Hepatocyte (in vitro differentiated cells): ENCODE results near the gene ADCK2. TPM values are rescaled to one million over a fixed set of nuclear protein-coding genes. Genes with fewer than 3 reads are reported as not detected.
"Not testable (repeated sequence)": the region's sequence is repeated elsewhere in the genome, so short reads cannot be mapped to it uniquely, and the experiment has no call there.

Experiments
- DNase-seq: peaks from one replicate; pipeline ENCODE4 v3.0.0-alpha.2; 2016; ENCODE audit warnings: low spot score
- H2AFZ ChIP-seq: fragments of 200-600 bp; sonication (generic); 2 replicates; pipeline ENCODE4 v1.6.0; 2016; ENCODE audit warnings: antibody characterized with exemption, mild to moderate bottlenecking
- H3K27ac ChIP-seq: fragments of 200-600 bp; sonication (generic); 2 replicates; pipeline ENCODE4 v1.5.1; 2016; ENCODE audit warnings: mild to moderate bottlenecking
- H3K27me3 ChIP-seq: fragments of 200-600 bp; sonication (generic); 2 replicates; pipeline ENCODE4 v1.6.1; 2016
- H3K36me3 ChIP-seq: fragments of 200-600 bp; sonication (generic); replicated peaks from 2 replicates; pipeline ENCODE4 v1.5.1; 2016; ENCODE audit warnings: low read depth; ENCODE audit not compliant: insufficient read depth
- H3K4me1 ChIP-seq: fragments of 200-600 bp; sonication (generic); 2 replicates; pipeline ENCODE4 v1.5.1; 2016; ENCODE audit warnings: mild to moderate bottlenecking, moderate library complexity; ENCODE audit not compliant: insufficient read depth
- H3K4me2 ChIP-seq: fragments of 200-600 bp; sonication (generic); 2 replicates; pipeline ENCODE4 v1.6.0; 2016
- H3K4me3 ChIP-seq: fragments of 200-600 bp; sonication (generic); 2 replicates; pipeline ENCODE4 v1.5.1; 2016; ENCODE audit warnings: mild to moderate bottlenecking
- H3K79me2 ChIP-seq: fragments of 200-600 bp; sonication (generic); 2 replicates; pipeline ENCODE4 v1.6.0; 2017; ENCODE audit warnings: mild to moderate bottlenecking
- H3K9me2 ChIP-seq: fragments of 200-600 bp; sonication (generic); replicated peaks from 2 replicates; pipeline ENCODE4 v1.6.0; 2017; ENCODE audit warnings: mild to moderate bottlenecking; ENCODE audit not compliant: insufficient read depth
- H3K9me3 ChIP-seq: fragments of 200-600 bp; sonication (generic); 2 replicates; pipeline ENCODE4 v1.5.1; 2016; ENCODE audit warnings: low read depth, mild to moderate bottlenecking
- H4K20me1 ChIP-seq: fragments of 200-600 bp; sonication (generic); 2 replicates; pipeline ENCODE4 v1.6.0; 2016; ENCODE audit warnings: mild to moderate bottlenecking; ENCODE audit not compliant: insufficient read depth, poor library complexity, severe bottlenecking
- EZH2 ChIP-seq: fragments of 200-600 bp; sonication (generic); IDR thresholded peaks from 2 replicates; pipeline ENCODE4 v1.6.1; 2016; ENCODE audit warnings: antibody characterized with exemption, mild to moderate bottlenecking, borderline replicate concordance
- EZH2phosphoT487 ChIP-seq: fragments of 200-600 bp; sonication (generic); IDR thresholded peaks from one replicate; pipeline ENCODE4 v1.6.1; 2018; ENCODE audit warnings: antibody characterized with exemption, mild to moderate bottlenecking, low read depth, moderate library complexity; ENCODE audit not compliant: unreplicated experiment, severe bottlenecking
- WGBS: methylation state at CpG from one replicate; pipeline ENCODE4 v1.1.6; 2016; ENCODE audit warnings: low lambda C conversion rate; ENCODE audit errors: missing lambda C conversion rate; 5-methylcytosine and 5-hydroxymethylcytosine counted together
- polyA plus RNA-seq: library from polyadenylated mRNA; unstranded; fragments of >200 nt; fragmentation: Nextera tagmentation; extraction: Ambion mirVana; gene quantifications from 2 replicates; pipeline ENCODE4 v1.2.1, GENCODE V29; 2016
- total RNA-seq: library from RNA; depleted of rRNA; stranded (reverse); fragments of >200 nt; gene quantifications from 2 replicates; pipeline ENCODE4 v1.2.3, GENCODE V29; 2014
- TF ChIP-seq, protein P1 (sequence below): fragments of 200-600 bp; sonication (generic); IDR thresholded peaks from 2 replicates; pipeline ENCODE4 v1.5.1; 2016; ENCODE audit warnings: antibody characterized with exemption, mild to moderate bottlenecking; ENCODE audit not compliant: poor library complexity

Gene ADCK2
- total and polyA plus RNA-seq, 2 experiments from 2014 or later: 22.4 to 24.2 TPM

DNA sequence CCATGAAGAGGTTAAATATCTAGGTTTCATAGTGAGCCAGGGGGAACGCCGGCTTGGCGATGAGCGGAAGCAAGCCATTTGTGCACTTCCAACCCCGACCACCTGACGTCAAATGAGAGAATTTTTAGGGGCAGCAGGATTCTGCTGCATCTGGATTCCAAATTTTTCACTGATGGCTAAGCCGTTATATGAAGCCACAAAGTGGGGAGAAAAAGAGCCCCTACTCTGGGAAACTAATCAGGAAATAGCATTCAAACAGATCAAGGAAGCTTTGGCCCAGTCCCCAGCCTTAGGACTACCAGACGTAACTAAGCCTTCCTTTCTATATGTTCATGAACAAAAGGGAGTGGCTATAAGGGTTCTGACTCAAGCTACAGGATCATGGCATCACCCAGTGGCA lies 12.9 kb upstream of the ADCK2 start:
- 65% methylated on average over 8 of the region's 8 CpGs for WGBS
- H2AFZ ChIP-seq: no peak overlapping the region
- H3K4me2 ChIP-seq: no peak overlapping the region
- no peaks in the 10 kb centered on the region for H3K9me2 ChIP-seq
- no peaks in the 10 kb centered on the region for H3K9me3 ChIP-seq
- H3K4me1 ChIP-seq: no peaks in the 10 kb centered on the region
- TF ChIP-seq EZH2 (no peak), EZH2phosphoT487 (no peak)
- TF ChIP-seq, protein P1, sequence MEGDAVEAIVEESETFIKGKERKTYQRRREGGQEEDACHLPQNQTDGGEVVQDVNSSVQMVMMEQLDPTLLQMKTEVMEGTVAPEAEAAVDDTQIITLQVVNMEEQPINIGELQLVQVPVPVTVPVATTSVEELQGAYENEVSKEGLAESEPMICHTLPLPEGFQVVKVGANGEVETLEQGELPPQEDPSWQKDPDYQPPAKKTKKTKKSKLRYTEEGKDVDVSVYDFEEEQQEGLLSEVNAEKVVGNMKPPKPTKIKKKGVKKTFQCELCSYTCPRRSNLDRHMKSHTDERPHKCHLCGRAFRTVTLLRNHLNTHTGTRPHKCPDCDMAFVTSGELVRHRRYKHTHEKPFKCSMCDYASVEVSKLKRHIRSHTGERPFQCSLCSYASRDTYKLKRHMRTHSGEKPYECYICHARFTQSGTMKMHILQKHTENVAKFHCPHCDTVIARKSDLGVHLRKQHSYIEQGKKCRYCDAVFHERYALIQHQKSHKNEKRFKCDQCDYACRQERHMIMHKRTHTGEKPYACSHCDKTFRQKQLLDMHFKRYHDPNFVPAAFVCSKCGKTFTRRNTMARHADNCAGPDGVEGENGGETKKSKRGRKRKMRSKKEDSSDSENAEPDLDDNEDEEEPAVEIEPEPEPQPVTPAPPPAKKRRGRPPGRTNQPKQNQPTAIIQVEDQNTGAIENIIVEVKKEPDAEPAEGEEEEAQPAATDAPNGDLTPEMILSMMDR: no peak
- H3K27ac ChIP-seq: no peak overlapping the region
- no peak for DNase-seq
- H3K27me3 ChIP-seq: no peaks in the 10 kb centered on the region
- H3K4me3 ChIP-seq: no peak overlapping the region
- H3K79me2 ChIP-seq: no peaks in the 10 kb centered on the region
- no peaks in the 10 kb centered on the region for H4K20me1 ChIP-seq
- no peaks in the 10 kb centered on the region for H3K36me3 ChIP-seq

DNA sequence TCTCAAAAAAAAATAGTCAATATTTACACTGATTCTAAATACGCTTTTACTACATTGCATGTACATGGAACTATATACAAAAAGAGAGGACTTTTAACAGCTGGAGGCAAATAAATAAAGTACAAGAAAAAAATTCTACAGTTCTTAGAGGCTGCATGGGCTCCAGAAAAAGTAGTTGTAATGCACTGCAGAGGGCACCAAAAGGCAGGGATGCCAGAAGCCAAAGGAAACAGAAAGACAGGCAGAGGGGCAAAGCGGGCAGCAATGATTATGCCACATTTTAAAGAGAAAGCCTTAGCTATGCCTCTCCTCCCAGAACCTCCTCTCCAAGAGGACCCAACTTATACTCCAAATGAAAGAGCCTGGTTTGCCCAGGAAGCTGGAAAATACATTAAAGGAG lies 11.6 kb upstream of the ADCK2 start:
- Histone ChIP-seq H3K9me2 (no peaks in the 10 kb centered on the region), H4K20me1 (no peaks in the 10 kb centered on the region), H2AFZ (no peak overlapping the region), H3K36me3 (no peaks in the 10 kb centered on the region), H3K27me3 (no peaks in the 10 kb centered on the region), H3K4me3 (no peak overlapping the region), H3K79me2 (no peaks in the 10 kb centered on the region), H3K4me2 (no peak overlapping the region), H3K4me1 (no peaks in the 10 kb centered on the region), H3K9me3 (no peaks in the 10 kb centered on the region), H3K27ac (no peak overlapping the region)
- WGBS: 68% methylated on average over 2 of the region's 2 CpGs
- no peak for TF ChIP-seq EZH2
- TF ChIP-seq, protein P1: peak; percentile 35
- TF ChIP-seq EZH2phosphoT487: no peak
- DNase-seq: no peak

DNA sequence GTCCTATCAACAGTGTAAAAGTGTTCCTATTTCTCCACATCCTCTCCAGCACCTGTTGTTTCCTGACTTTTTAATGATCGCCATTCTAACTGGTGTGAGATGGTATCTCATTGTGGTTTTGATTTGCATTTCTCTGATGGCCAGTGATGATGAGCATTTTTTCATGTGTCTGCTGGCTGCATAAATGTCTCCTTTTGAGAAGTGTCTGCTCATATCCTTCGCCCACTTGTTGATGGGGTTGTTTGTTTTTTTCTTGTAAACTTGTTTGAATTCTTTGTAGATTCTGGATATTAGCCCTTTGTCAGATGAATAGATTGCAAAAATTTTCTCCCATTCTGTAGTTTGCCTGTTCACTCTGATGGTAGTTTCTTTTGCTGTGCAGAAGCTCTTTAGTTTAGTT lies 9.8 kb upstream of the ADCK2 start:
- DNase-seq, H3K9me3 ChIP-seq, H3K4me1 ChIP-seq, H4K20me1 ChIP-seq, H3K4me2 ChIP-seq, H3K4me3 ChIP-seq, H2AFZ ChIP-seq, H3K79me2 ChIP-seq, H3K27ac ChIP-seq, H3K27me3 ChIP-seq, H3K9me2 ChIP-seq, H3K36me3 ChIP-seq: not testable (repeated sequence)
- WGBS: 100% methylated on average over 2 of the region's 2 CpGs

DNA sequence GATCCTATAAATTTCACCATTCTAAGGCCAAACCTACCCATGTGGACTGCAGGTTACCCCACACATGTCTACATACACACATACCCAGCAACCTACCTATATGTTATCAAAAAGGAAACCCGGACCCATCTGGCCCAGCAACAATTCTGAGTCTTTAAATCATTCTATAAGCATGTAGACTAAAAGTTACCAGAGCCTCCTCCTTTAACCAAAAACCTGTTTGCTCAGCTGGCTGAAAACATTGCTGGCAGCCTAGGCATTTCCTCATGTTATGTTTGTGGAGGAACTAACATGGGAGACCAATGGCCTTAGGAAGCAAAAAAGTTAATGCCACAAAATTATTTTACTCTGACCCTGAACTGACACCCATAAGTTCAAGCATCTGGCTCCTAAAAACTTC lies 5.3 kb upstream of the ADCK2 start:
- no peaks in the 10 kb centered on the region for H3K9me2 ChIP-seq
- H3K79me2 ChIP-seq: no peaks in the 10 kb centered on the region
- 81% methylated on average over 1 of the region's 1 CpG for WGBS
- H3K27me3 ChIP-seq: no peaks in the 10 kb centered on the region
- no peaks in the 10 kb centered on the region for H3K4me1 ChIP-seq
- H3K27ac ChIP-seq: no peak overlapping the region
- H2AFZ ChIP-seq: no peak overlapping the region
- H3K9me3 ChIP-seq: no peaks in the 10 kb centered on the region
- DNase-seq: no peak
- no peaks in the 10 kb centered on the region for H4K20me1 ChIP-seq
- no peaks in the 10 kb centered on the region for H3K36me3 ChIP-seq
- H3K4me2 ChIP-seq: no peak overlapping the region
- H3K4me3 ChIP-seq: no peak overlapping the region
- TF ChIP-seq EZH2: no peak
- TF ChIP-seq EZH2phosphoT487: no peak
- TF ChIP-seq, protein P1: no peak
